DMS153 treated with DMSO at 0.1 percent for 48 hours (cell line): ENCODE results near the gene MT1X.

Experiments used
- DNase-seq: peaks from one replicate; lab custom pipeline; 2025; ENCODE audit not compliant: unreplicated experiment; lab: John Stamatoyannopoulos, UW

MT1X gene

DNA sequence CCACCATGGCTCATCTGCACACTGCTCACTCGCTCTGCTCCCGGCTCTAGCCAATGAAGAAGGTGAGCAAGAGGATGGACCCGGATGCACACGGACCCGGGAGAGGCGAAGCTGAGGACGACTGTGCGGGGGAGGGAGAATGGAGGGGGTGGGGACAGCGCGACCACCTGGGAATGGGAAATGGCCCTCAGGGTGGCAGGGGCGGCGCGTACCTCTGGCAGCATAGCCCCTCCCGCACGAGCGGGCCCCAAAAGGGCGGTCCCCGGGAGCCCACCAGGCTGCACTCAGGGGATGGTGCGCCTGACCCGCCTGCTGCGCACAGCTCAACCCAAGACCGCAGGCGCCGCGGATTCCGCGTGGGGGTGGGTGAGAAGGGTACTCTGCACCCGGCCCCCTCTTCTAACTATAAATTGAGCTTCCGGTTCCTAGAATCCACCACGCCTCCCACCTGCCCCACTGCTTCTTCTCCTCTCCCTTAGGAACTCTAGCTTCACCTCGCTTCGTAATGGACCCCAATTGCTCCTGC lies 6.5 kb upstream of the MT1X start:
- DNase-seq, result no peak

DNA sequence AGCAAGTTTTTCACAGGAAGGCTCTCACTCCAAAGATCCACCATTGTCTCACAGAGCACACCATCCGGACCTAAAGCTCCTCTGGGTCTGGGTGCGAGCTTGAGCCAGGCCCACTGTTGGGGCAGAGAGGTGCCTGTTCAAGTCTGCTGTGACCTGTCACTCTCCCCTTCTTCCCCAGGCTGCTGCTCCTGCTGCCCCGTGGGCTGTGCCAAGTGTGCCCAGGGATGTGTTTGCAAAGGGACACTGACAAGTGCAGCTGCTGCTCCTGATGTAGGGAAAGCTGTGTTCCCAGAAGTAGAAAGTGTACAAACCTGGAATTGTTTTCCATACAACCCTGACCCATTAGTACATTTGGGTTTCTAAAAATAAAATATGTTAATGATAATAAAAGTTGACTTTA lies 4.8 kb upstream of the MT1X start:
- no peak for DNase-seq

DNA sequence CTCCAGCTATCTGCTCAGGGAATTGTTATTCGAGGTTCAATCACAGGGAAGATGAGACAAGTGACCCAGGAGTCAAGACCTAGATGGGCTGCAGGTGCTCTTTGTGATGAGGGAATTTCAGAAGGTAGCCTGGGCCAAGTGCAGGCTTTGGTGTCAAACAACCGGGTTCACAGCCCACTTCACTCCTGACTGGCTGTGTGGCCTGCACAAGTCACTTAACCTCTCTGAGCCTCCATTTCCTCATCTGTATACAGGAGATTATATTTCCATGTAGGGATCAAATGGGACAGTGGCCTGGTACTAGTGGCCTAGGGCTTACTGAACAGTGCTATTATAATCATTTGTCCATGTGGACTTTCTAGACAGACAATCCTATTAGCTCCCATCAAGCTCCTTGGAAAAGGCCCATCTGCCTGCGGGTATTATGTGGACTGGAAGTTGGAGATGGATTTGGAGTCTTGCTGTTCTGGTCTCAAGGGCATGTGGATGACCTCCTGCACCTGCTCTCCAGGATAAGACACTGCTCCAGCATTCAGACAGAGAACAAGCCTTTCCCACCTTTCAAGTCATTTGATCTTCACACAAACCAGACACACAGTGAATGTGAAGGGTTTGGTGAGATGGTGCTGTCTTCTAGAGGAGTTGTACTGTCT lies 3.1 kb upstream of the MT1X start:
- DNase-seq, result no peak

DNA sequence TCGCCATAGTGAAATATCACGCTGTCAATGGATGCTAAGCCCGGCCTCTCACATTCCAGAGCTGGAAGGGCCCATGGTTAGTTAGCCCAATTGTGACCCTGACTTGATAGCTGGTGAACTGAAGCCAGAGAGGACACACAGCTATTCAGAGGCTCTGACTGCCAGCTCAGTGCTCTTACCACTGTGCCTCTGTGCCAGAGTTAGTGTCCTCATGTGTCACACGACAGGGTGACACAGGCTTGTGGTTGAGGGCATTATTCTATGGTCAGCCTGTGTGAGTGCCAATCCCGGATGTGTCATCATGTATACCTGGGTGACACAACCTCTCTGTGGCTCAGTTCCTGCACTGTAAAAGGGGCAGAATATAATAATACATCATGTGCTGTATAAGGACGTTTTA lies 2.5 kb upstream of the MT1X start:
- DNase-seq, result no peak

DNA sequence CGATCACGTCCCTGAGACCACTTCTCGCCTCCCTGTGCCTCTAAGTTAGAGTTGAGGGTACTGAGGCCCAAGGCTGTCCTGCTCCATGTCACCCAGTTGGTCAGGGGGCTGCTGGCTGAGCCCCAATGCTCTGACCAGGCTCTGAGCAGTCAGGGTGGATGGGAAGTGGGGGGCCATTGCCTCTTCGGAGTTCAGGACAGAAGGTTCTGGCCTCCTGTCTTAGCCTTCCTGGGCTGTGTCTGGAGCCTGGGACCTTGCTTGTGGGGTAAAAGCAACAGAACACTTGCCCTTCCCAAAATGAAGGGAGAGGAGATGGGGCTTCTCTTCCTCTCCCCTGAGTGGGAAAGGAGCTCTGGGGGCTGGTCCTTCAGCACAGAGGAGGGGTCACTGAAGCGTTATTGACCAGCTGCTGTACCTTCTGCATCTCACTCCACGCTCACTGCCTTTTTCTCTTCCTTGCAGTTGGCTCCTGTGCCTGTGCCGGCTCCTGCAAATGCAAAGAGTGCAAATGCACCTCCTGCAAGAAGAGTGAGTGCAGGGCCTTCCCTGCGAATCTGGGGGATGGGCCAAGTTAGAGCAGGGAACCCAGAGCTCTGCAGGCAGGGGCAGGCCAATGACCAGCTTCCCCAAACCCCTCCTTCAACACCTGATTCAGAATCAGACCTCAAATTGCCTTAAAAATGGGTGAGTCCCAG lies 580 bp downstream of the MT1X start:
- DNase-seq, result no peak

DNA sequence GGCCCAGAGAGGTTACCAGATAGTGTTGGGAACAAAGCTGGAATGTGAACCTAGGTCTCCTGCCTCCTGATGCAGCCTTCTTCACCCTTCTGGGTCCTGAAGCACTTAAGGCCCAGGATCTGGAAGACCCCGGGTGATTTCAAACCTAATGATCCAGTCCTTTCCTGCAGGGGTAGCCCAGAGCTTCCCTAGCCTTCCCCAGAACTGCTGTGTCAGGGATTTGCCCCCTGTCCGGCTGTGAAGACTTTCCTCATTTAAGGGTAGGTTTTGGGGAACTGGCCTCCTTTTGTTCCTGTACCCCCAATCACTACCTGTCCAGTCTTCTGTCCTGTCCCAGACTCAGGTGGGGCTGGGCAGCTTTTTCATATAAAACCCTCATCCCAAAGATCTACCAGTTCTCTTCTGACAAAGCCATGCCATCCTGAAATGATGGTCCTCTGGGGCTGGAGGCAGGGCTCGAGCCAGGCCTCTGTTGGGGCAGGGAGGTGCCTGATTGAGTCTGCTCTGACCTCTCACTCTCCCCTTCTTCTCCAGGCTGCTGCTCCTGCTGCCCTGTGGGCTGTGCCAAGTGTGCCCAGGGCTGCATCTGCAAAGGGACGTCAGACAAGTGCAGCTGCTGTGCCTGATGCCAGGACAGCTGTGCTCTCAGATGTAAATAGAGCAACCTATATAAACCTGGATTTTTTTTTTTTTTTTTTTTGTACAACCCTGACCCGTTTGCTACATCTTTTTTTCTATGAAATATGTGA lies 1.3 kb downstream of the MT1X start:
- no peak for DNase-seq

DNA sequence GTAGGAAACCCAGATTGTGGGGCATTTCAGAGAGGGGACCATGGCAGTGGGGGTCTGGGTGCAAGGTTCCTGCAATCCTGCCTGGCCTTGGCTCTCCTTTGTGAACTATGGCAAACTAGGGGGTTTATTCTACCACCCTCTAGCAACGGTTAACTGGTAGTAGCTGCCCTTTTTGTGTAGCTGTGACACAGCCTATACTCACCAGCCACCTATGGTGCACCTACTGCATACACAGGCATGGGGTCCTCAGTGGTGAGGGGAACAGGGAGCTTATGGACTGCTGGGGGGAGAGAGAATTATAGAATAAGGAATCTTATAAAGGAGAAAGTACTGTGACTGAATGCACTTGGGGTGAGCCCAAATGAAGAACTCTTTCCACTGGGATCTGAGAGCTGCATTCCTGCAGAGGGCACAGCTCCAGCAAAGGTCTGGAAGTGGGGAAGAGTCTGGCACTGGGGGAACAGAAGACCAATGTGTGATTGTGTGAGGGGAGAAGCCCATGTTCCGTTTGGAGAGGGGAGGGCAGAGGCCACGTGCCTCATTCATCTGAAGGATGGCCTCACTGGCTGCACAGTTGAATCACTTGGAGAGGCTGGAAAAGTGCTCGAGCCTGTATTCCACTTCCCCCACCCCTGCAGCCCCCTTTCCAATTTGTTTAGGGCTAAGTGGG lies 2.1 kb downstream of the MT1X start:
- no peak for DNase-seq

DNA sequence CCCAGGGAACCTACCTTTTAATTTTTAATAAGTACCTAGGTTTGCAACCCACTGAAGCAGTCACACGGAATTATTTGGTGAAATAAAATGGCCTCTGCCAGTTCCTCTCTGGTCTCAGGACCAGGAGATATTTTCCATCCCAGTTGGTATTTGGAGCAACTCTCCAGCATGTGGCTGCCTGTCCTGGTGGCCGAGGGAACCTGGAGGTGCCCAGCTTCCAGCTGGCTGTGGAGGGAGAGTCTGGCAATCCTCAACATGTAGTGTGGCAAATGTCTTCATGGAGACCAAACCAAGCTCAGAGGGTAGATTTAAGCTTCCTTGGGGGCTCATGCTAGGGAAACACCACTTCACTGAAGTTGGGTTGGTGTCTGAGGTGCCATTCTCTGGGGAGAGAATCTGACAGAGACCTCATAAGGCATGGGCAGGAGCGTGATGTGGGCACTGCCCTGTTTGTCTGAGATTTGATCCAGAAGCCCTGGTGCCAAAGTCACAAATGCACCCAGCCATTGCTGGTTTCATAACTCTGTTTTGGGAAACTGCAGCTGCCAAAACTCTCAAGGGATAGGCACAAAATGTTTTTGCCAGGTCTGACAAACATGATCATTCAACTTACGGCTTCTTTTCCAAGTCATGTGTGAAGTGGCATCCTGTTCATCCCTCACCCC lies 2.8 kb downstream of the MT1X start:
- no peak for DNase-seq

DNA sequence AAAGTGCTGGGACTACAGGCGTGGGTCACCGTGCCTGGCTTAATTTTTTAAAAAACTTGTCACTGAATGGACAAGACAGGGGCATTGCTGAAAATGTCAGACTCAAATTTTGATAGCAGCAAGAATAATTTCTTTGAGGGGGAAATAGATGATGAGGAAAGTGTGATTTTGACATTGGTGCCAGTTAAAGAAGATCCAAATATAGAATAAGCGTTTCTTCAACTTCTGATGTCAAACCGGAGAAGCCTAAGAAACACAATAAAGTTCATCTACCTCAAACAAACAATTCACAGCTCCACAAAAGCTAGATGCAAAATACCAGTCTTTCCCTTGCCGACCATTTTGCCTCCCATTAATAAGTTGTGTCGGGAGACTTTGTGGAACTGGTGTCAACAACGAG lies 4.5 kb downstream of the MT1X start:
- no peak for DNase-seq

DNA sequence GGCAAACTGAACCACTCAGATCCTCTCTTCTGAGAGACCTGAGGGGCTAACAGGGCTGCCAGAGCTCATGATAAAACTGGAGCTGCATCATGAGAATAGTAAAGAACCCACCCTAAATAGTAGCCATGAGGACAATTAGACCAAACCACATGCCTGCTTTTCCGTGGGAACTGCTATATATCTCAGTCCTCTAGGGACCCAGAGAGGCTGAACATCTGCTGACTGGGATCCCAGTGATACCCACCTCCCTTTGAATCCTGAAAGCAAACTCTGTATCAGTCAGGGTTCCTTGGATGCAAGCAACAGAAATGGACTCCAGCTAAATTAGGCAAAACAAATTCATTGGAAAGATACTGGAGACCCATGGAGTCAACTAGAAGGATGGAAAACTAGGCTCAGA lies 6.5 kb downstream of the MT1X start:
- no peak for DNase-seq

DNA sequence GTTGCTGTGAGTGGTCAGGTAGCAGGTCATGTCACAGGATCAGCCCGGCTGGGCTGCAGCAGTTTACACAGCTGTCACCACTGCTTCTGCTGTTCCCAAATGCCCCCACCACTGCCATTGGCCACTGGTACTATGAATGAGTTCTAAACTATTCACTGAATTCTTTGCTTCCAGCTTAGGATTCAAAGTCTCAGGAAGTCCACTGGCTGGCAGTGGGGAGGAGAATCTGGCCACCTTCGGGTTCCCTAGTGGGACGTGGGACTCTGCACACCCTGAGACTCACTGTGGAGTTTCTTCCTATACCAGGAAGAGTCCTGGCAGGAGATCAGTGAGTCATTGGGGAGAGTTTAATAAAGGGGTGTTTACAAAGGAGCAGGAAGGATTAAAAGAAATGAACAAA lies 6.9 kb downstream of the MT1X start:
- DNase-seq, result no peak

DNA sequence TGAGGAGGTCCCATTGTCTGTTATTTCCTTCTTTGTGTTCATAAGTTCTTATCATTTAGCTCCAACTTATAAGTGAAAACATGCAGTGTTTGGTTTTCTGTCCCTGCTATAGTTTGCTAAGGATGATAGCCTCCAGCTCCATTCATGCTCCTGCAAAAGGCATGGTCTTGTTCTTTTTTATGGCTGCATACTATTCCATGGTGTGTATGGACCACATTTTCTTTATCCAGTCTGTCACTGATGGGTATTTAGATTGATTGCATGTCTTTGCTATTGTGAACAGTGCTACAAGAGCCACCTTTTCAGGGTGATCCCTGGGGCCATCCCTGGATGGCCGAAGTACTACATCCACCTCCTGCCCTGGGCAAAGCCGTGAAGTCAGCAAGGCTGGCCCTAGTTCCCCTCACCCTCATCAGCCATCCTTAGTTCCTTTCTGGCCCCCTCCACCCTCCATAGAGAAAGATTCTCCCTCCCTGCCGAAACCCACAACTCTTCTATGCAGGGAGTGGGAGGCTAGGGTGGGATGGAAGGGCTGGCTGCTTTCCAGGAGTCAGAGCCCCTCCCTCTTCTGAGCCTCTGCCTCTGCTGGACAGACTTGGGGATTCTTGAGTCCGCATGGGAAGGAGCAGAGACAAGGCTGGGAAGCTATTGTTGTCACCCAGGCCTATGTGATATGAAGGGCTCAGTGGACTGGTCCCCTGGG lies 8.3 kb downstream of the MT1X start:
- DNase-seq, result no peak

DNA sequence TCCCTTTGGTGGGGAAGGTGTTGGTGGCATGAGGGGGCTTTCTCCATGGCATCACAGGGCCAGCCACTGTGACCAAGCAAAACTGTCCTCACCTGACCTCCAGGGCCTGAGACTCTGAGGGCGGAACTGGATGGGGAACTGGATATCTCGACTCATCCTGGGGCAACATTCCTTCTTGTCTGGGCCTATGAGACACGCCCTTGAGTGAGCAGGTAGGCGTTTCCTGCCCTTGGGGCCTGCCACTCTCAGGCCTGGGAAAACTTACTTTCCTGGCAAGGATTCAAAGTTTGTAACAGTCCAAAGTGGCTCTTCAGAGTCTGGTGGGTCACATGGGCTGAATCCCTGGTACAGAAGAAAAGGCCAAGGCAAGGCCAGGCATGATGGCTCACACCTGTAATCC lies 9.6 kb downstream of the MT1X start:
- DNase-seq, result no peak

DNA sequence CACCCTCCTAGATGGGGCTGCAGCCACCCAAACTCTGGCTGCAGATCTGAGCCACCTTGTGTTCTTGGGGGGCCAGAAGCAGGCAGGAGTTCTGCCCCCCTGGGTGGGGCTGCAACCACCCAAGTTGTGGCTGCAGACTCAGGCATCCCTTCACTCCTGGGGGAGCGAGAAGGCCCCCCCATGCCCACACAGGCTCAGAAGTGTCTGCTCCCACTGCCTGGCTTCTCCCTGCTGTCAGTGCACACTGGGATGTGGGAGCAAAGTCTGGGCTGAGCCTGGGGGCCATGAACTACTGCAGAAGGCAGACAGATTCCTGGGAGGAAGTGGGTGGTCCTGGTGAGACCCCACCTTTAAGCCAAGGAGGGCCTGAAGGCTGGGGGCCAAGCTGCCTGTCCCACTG lies 13.0 kb downstream of the MT1X start:
- DNase-seq, result no peak

DNA sequence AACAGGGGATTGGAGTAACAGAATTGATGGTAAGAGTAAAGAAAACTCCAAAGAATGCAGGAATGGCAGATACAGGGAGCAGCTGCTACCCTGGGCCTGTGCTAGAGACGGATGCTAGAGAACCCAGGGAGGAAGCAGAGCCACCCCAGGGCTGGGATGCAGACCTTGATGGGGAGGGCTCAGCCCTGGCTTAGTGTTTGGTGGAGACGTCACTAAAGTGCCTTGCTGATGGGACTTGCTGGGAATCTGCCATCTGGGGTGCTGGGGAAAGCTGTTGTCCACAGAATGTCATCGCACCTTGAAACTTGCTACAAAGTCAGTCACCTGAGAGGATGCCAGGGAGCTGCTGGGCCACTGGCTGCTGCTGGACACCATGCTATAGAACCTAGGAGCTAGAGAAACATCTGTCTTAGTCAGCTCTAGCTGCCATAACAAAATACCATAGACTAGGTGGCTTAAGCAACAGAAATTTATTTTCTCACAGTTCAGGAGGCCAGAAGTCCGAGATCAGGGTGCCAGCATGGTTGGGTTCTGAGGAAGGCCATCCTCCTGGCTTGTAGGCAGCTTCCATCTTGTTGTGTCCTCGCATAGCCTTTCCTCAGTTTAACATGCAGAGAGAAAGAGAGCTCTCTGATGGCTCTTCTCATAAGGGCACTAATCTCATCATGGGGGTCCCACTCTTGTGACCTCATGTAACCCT lies 15.3 kb downstream of the MT1X start:
- DNase-seq, result no peak

DNA sequence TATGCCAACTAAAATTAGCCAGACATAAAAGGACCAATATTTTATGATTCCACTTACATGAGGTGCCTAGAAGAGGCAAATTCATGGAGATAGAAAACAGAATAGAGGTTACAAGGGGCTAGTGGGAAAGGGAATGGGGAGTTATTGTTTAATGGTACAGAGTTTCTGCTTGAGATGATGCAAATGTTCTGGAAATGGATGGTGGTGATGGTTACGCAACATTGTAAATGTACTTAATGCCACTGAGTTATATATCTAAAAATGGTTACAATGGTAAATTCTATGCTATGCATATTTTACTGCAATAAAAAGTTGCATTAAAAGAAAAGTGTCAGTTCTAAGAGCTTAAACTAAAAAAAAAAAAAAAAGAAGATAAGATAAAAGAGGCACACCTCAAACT lies 17.9 kb downstream of the MT1X start:
- DNase-seq, result no peak

DNA sequence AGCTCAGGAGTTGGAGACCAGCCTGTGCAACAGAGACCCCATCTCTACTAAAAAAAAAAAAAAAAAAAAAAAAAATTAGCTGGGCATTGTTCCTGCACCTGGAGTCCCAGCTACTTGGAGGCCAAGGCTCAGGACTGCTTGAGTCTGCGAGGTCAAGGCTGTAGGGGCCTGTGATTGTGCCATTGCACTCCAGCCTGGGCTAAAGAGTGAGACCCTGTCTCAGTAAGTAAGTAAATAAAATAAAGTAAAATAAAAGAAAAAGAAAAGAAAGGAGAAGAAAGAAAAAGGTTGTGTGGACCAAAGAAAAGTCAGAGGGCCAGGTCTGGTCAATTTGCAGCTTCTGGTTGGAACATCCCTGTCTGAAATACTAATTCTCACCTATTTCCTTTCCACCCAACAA lies 18.4 kb downstream of the MT1X start:
- DNase-seq, result no peak

DNA sequence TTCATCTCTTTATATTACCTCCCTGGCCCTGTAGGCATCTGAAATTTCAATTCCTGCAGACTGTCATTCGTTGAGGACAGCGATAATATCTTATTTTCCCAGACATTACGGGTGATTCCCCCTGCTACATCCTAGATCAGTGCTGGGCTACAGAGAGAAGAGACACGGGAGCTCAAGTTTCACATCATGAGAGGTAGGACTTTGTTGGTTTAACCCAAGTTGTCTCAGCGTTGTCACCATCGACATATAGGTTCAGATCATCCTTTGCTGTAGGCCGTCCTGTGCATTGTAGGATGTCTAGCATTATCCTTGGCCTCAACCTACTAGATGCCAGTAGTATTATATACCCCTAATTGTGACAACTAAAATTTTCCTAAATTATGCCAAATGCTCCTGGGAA lies 19.3 kb downstream of the MT1X start:
- no peak for DNase-seq

DNA sequence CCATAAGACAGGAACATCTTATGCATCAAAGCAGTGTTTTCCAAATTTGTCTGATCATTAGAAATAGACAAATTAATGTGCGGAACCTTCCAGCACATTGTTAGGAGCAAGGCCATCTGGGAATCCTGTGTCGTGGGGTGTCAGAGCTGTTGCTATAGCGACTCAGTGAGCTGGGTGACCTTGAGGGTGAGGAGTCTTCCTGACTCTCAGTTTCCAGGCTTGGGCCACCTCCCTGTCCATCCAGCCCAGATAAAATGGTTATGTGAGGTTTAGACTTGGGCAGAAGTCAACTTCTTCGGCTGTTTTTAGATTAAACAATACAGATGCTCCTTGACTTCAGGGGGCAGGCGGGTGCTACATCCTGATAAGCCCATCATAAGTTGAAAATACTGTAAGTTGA lies 20.6 kb downstream of the MT1X start:
- DNase-seq, result no peak
